Left renal cortex interstitium (tissue), 4 donors: Measurements from ENCODE around the gene CFAP141. TPM values are rescaled to one million over a fixed set of nuclear protein-coding genes. Genes with fewer than 3 reads are reported as not detected.
A peak's percentile ranks its signal among the peaks of the same experiment; 100 is the strongest.
"Not testable (repeated sequence)": the region's sequence is repeated elsewhere in the genome, so short reads cannot be mapped to it uniquely, and the experiment has no call there.

ENCODE experiments used
- DNase-seq, 4 donors: peaks; one replicate each; pipeline ENCODE4 v3.0.0-alpha.2; 2013; ENCODE audit warnings: low read depth in 4 of 4, low spot score in 2 of 4, missing footprints in 1 of 4
- polyA plus RNA-seq, 4 donors: library from polyadenylated mRNA; unstranded; fragments of 120-200 nt; gene quantifications; one replicate each; pipeline ENCODE4 v1.2.1, GENCODE V29; 2013; ENCODE audit not compliant: insufficient read length in 4 of 4

CFAP141 gene
- polyA plus RNA-seq, 4 donors, result not detected

DNA sequence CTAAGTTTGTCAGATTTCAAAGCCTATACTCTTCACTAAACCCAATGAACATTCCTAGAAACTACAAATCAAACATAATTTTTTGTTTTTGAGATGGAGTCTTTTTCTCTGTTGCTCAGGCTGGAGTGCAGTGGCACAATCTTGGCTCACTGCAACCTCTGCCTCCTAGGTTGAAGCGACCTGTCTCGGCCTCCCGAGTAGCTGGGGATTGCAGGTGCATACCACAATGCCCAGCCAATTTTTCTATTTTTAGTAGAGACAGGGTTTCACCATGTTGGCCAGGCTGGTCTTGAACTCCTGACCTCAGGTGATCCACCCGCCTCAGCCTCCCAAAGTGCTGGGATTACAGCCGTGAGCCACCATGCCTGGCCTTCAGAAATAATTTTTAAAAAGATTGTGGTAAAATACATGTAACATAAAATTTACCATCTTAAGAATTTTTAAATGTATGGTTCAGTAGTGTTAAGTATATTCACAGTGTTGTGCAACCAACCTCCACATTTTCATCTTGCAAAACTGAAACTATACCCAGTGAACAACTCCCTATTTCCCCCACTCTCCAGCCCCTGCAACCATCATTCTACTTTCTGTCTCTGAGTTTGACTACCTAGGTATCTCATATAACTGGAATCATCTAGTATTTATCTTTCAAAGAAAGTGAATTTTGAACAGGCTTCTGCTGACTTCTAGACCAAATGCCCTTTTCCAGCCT, 2.7 kb upstream of the CFAP141 start:
- no peak for DNase-seq

DNA sequence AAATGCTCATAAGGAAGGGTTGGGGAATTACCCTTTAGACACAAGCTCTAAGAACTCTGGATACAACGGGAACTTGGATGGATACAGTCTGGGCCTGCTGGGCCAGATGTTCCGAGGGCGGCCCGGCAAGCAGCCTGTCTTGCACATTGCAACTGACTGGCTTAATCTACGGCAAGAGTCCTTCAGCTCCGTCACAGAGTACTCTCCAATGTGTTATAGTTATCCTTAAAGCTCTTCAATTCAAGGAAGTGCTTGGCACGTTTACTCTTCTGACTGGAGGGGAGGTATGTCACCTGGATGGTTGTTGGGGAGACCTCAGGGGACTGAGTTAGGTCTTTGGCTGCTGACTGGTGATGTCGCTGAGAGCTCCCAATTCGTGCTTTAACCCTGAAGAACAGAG, 1.1 kb upstream of the CFAP141 start:
- no peak for DNase-seq

DNA sequence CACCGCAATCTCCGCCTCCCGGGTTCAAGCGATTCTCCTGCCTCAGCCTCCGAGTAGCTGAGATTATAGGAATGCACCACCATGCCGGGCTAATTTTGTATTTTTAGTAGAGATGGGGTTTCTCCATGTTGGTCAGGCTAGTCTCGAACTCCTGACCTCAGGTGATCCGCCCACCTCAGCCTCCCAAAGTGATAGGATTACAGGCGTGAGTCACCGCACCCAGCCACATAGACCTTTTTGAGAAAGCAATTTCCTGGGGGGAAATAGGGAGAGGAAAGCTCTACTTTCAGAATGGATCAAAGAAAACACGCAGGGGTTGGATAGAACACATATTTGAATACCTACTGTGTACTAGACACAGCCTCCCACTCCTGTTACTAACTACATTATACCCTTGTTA, 355 bp downstream of the CFAP141 start:
- DNase-seq, result not testable (repeated sequence)

DNA sequence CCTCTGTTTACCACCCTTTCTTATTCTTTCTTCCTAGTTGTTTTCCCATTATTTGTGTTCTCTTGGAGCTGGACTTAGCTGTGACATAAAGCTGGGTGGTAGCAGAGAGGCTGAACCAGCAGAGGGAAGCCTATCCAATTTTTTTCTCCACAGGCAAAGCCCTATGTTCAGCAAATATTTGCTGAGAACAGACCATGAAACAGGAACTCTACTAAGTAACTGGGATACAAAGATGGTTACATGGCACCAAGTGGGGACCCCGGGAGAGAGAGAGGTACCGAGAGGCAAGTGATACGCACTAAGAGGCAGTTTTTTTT, 6.6 kb downstream of the CFAP141 start:
- no peak for DNase-seq

DNA sequence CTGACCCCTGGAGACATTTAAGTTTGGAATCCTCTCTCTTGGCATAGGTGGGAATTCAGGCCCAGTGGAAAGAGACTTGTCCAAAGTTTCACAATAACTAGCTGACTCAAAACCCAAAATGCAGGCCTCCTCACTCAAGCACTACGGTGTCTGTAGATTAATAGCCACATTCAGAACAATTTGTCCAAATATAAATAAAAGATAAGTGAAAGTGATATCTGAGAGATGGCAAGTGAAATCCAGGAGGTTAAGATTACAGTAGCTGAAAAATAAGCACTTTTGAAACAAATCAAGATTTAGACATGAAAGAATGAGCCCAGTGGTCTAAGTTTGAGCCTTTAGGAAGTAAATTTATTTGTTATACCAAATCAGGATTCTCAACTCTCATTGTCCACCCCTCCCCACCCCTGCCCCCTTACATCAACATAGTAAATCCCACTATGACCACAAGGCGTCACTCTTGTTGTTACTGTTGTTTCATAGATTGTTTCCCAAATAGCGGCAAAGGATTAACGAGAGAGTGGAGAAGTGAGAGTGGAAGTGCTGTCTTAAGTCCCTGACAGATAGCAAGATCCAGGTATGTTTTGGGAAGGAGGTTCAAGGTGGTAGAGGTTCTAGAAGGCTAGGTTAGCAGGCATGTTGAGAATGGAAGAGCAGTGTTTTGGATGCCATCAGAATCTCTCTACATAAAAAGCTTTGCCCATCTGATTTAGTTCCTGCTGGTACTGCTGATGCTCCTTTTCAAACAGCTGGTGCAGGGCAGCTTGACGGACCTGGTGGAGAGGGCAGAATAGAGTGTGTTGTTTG, 7.2 kb downstream of the CFAP141 start:
- DNase-seq, result peak in 2 of 4 donors; percentile 31 to 75

DNA sequence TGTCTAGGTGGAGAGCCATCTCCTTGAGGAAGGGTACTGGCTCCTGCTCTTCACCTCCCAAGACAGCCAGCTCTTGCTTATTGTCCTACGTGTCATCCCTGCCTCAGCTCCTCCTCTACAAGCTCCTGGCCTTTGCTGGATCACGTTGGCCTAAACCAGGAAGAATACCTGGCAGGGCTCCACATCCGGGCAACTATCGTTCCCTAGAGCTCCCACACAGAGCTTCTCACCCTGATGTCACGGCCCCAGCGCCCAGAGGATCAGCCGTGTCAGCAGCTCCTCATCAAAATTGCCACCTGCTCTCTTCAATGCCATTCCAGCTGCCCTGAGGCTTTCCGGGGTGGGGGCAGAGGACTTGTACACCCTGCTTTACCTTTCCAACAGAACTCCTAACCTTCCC, 12.3 kb downstream of the CFAP141 start:
- DNase-seq, result no peak

DNA sequence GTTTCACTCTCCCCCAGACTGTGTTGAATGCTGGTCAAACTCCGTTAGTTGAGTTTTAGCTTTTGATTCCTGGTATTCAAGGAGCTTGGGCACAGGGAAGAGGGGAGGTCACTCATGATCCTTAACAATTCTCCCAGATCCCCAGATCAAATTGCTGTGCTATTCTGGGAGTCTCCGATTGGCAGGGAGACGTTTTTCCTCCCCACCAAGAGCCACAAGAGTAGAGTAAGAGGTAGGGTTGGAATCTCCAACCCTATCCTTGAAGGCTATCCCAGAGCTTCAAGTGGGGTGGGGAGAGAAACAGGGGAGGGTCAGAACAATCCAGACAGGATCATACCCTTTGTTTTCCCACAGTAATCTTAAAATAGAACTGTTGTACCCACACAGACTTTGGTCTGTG, 13.7 kb downstream of the CFAP141 start:
- DNase-seq, result no peak

DNA sequence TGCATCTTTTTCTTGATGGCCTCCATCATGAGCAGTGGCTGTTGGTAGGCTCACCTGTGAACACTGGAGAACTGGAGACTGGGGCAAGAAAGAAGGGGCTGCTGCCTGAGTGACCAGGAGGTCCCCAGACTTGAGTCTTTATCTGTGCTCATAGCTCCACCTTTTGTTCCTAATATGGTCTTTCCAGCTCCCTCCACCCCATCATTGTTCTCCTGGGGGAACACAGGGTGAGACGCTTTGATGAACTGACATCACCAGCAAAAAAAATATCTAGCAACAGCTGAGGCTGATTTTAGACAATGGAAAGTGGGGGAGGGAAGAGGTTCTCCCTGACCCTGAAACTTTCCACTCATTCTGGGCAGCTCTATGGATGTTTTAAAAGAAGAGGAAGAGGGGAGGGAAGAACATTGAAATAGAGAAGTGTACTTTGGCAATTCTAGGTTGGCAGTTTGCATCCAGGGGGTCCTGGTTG, 14.1 kb downstream of the CFAP141 start, which contains the start of gene TPM3:
Gene TPM3 (minus strand): TSS at position 111 of the 472 bp plus-strand sequence. CDS start 82 bp downstream, at position 29.
- DNase-seq, result no peak

DNA sequence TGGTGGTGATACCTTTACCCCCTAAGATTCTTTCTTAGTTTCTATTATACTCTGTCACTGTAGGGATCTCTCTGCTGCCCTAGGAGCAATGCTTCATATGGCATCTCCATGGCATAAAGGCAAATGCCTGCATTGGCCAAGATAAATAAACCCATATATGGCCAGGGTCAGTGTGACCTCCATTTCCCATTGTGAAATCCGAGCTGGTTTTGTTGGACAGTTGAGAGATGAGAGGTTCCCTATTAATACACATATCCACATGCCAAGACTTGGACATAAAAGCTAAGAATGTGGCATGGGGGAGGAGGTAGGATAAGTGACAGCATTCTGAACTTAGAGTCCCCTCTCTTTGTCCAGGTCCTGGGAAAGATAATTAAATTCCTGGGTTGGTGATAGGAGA, 15.6 kb downstream of the CFAP141 start:
- DNase-seq, result no peak

DNA sequence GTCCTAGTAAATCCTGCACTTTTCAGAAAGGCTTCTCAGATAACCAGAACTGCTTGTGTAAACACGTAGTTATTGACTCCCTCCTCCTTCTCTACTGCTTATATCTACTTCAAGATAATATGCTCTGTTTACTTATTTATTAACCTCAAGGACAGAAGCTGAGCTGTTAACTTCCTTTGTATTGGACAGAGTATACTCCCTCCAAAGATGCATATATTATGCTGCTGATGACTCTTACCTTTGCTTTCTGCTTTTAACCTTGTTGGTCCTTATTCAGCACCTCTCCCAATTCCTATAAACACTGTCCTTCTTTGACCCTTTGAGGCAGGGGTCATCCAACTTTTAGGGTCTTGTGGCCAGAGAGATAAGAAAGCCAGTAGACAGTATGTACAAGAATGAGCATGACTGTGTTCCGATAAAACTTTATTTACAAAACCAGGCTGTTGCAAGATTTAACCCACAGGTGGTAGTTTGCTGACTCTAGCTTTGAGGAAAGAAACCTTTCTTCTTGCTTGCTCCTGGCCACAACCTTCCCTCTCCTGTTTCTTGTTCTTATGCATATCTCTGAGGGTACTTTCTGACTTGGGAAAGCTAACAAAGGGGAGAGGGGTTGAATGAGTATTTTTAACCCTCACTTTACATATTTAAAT, 19.2 kb downstream of the CFAP141 start:
- DNase-seq, result no peak

DNA sequence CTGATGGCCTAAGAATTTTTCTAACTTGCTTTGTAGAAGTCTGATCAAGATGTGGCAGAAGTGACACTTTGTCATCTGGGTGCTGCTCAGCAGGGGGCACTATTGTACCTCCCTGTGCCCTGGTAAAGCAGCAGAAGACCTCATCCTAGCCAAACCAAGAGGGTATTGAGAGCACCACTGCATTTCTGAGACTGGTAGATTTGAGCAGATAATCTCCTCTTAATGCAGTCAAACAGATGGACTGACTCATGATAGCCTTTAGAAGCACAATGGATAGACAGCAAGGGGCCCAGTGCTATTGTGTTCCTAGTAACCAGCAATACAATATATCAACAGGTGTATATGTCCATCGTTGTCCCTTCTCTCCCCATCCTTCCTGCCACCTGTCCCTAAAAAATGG, 20.0 kb downstream of the CFAP141 start:
- DNase-seq, result no peak

DNA sequence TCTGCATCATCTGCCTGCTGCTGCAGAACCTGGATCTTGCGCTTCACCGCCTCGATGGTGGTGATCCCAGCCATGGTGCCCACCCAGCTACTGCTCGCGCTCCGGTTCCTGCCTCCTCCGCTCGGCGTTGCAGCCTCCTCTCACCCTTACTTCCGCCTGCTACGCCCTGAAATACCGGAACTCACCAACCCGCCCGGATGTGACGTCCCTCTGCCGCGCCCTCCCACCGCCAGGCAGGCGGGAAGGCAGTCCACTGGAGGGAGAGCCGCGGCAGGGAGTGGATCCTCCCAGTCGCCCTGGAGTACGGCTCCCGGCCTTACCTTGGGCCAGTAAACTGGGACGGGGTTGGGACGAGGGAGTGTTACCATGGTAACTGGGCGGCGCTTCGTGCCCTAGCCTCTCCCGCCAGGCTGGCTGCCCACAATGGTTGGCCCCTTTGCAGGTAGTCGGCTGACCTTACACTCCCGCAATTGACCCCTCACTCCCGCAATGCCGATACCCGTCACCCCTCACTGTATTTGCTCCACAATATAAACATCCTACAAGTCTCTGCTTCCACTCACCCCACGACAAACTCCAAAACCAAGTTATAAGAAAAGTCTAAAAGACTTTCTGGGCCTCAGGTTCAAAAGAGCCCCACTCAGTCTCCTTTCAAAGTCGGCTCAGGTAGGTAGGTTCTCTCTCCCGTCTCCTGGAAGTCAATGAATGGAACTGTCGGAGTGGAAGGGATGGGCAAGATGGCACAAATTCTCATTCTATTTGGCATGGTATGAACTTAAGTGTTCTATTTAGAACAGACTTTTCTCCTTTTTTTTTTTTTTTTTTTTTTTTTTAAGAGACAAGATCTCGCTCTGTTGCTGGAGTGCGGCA, 22.9 kb downstream of the CFAP141 start:
- peak; percentile 70 to 90 (median 84) for DNase-seq

DNA sequence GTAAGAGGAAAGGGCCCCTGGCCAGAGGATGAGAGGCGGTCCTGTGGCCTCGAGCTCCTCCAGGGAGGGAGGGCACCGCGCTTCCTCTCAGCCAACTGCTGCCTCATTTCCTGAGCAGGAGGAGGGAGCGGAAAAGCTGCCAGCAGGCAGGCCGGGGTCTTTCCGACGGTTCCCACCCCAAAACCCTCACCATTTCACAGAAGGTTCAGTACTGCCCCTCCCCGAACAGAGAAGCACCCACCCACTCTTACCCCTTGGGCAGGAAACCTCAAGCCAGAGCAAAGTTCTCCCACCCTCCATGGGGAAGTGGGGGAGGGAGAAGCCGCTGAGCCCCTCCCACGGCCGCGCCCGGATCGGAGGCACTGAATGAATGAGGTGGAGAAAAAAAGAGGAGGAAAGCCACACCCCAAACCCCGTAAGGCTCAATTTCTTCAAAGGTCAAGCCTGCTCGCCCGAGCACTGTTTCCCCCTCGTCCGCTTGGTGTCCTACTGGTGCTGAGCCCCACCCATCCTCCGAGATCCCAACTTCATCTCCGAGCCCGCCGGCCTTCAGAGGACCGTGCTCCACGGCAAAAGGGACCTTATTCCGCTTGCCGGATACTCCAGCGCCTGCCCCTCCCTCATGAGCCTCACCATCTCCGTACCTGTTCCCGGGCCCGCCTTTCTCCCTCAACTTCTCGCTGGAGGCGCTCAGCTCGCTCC, 23.6 kb downstream of the CFAP141 start:
- DNase-seq, result peak in 1 of 4 donors; percentile 23

DNA sequence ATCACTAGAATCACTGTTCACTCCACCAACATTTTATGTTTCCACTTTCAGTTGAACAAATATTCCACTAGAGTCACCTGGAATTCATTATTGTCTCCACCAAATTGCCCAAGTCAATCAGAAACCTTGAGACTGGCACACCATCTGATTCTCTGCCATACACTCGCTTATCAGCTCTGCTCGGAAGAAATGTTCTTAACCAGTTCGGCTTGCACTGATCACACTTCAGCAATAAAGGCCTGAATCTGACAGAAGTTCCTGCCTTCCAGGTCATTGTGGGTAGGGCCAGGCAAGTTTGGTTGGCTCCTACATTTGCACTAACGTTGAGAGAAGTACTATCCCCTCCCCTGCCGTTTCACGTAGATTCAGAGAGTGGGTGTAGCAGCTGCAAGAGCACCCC, 24.2 kb downstream of the CFAP141 start:
- DNase-seq, result no peak

DNA sequence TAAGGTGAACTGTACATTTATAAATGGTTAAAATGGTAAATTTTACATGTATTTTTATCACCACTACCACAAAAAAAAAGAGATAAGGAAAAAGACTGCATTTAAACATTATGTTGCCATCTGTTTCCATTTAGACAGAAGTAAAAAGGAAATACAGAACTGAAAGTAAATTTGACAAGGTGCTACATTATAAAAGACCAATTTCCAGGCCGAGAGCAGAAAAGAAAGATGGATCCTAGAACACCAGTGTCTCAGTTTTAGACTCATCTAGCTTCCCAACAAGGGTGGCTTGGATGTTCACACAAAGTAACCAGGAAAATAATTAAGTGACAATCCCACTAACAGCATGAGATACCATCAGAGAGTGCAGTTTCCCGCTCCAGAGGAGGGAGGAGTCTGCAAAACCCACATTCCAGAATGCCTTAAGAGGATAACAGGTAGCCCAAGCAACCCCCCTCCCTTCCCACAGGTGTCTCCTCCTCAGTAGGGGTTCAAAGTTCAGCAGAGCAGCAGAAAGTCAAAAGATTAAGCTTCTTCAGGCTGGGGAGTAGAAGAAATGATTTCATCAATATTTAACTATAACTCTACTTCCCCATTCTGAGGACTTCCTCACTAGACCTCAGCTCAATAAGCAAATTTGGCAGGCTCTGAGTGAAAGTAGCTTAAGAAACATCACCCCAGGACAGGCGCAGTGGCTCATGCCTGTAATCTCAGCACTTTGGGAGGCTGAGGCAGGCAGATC, 26.0 kb downstream of the CFAP141 start:
- no peak for DNase-seq

DNA sequence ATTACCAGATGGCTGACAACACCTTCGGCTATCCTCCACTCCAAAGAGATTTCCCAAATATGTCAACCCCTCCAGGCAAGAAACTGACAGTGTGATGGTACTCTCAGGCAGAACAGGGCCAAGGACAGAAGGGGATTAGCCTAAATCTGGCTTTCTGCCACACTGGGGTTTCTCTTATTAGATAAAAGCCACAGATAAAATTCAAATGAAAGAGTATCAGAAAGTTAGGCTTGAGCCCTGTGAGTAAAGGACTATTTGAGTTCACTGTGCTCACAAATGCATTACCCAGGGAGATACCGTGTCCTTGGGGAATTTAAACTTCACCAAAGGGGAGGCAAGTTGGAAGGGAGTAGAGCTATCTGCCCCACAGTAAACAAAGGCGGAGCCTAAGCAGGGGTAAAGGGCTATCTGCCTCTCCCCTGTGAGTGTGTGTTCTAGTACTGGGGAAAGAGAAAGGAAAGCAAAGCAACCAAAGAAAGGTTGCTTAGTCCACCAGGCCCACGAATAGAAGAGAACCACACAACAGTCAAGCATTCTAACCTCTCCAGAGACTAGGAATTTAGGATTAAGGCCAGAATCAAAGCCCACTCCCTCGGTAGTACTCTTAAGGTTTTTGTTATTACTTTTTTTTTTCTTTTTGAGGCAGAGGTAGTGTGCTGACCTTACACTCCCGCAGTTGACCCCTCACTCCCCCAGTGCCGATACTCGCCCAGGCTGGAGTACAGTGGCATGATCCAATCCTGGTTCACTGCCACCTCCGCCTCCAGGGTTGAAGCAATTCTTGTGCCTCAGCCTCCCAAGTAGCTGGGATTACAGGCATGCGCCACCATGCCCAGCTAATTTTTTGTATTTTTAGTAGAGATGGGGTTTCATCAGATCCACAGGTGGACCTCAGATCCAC, 27.0 kb downstream of the CFAP141 start:
- DNase-seq, result no peak

DNA sequence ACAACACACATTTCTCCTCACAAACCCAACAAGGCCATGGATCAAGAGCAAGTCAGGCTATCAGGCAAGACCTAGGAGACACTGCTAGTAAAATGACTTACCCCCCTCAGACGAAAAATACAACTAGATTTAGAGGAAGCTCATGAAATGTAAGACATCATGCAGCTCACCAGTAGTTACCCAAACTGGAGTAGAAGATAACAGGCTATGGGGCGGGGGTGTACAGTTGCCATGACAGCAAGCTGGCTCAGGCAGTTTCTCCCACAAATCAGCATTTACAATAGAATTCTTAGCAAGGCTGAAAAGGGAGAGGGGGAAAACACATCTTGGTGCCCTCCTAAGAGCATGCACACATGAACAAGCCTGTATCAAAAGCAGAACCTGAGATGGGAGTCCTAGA, 28.1 kb downstream of the CFAP141 start:
- DNase-seq, result no peak

DNA sequence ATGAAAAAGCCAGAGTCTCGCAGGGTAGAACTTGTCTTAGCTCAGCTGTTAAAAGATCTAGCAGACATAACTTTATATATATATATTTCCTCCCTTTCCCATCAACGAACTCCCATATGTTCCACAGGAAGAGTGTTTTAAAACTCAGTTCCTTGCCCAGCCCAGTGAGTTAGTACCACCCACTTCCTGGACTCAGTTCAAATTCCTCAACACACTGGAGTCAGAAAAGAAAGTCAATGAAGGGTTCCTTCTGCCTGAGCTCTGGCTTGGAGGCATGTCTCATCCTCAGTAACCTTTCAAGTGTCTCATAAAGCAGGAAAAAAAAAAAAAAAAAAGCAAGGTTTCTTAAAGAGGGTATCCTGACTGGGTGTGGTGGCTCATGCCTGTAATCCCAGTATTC, 29.8 kb downstream of the CFAP141 start:
- DNase-seq, result no peak
